GM12891 (cell line): ENCODE measurements around the gene CCSER2.

ENCODE experiments used
- DNase-seq: peaks from one replicate; pipeline ENCODE4 v3.0.0; 2011; ENCODE audit warnings: low spot score; ENCODE audit not compliant: insufficient read length
- FAIRE-seq: peaks from 2 replicates; lab custom pipeline; 2011; peaks lifted over from hg19 to GRCh38; lab: Jason Lieb, UNC
- PAX5 ChIP-seq: IDR thresholded peaks from 2 replicates; pipeline ENCODE4 v1.6.1; 2011; ENCODE audit warnings: low read length, moderate library complexity, mild to moderate bottlenecking; ENCODE audit not compliant: insufficient read depth, severe bottlenecking
- POLR2A ChIP-seq: IDR thresholded peaks from 2 replicates; pipeline ENCODE4 v1.6.1; 2011; ENCODE audit warnings: low read depth, low read length, control low read depth
- POLR2AphosphoS5 ChIP-seq: IDR thresholded peaks from 2 replicates; pipeline ENCODE4 v1.6.1; 2011; ENCODE audit warnings: low read depth, low read length, control low read depth
- POU2F2 ChIP-seq: IDR thresholded peaks from 2 replicates; pipeline ENCODE4 v1.6.1; 2011; ENCODE audit warnings: low read depth, mild to moderate bottlenecking, control low read depth, low read length, moderate library complexity
- SPI1 ChIP-seq: IDR thresholded peaks from 2 replicates; pipeline ENCODE4 v1.6.1; 2011; ENCODE audit warnings: low read depth, low read length, control low read depth
- TAF1 ChIP-seq: IDR thresholded peaks from 2 replicates; pipeline ENCODE4 v1.6.1; 2011; ENCODE audit warnings: low read depth, low read length, control low read depth

CCSER2 gene

DNA sequence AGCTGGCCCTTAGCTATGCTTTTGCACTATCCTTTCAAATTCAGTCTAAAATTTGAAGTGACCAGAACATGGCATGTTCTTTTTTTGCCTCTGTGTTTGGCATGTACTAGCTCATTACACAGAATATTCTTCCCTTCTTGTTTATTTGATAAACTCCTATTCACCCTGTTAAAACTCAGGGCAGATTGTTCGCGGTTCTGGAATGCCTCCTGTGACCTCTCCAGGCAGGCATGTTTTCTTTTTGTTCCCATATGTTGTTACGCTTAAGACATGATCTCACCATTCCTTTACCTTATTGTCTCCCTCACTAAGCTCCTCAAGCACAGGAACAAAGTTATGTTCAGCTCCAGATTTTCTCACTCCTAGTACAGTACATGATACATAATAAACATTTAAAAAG, 181.7 kb downstream of the CCSER2 start:
- no peak for DNase-seq
- no peak for FAIRE-seq
- TF ChIP-seq SPI1, result no peak
- TF ChIP-seq POLR2A, result no peak
- no peak for TF ChIP-seq PAX5
- no peak for TF ChIP-seq POLR2AphosphoS5
- no peak for TF ChIP-seq POU2F2
- TF ChIP-seq TAF1, result no peak

DNA sequence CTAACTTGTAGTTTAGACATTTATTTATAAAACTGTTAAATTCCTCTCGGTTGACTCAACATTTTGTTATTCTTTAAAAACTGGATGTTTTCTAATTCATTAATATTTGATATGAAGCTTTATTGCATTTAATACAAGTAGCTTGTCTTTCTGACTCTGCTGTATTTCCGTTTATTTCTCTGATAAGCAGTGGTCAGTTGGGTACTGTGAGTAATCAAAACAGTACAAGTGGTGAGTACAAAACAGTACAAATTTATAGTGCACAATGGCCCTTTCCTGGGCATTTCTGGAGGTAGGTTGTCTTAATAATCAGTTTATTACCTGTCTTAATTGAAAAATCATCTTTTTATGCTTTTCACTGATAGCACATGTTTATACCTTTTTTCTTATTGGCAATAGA, 182.7 kb downstream of the CCSER2 start:
- DNase-seq (no peak), FAIRE-seq (no peak)
- TF ChIP-seq SPI1, result no peak
- TF ChIP-seq POU2F2, result no peak
- no peak for TF ChIP-seq POLR2AphosphoS5
- no peak for TF ChIP-seq POLR2A

DNA sequence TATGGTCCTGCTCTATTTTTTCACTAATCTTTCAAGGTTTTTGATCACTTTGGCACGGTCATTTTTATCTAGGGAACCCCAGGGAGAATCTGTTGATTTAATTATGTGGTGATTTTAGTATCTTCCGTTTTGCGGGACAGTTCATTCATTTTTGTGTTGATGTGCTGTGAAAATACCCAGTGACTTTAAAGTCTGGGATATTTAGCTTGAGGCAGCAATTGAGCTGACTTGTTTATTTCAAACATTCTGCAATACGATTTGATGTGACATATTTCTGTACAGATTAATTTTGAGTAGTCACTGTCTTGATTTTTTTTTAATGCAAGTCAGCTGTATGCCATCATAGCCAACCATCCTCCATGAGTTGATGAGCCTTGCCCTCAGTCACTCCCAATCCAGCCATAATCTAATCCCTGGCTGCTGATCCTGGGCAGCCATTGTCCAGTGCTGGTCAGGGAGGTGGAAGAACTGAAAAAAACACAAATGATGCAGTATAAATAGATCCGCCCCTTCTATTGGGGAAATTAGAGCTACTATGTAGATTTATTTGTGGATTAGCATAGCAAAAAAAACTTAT, 183.4 kb downstream of the CCSER2 start:
- no peak for FAIRE-seq

DNA sequence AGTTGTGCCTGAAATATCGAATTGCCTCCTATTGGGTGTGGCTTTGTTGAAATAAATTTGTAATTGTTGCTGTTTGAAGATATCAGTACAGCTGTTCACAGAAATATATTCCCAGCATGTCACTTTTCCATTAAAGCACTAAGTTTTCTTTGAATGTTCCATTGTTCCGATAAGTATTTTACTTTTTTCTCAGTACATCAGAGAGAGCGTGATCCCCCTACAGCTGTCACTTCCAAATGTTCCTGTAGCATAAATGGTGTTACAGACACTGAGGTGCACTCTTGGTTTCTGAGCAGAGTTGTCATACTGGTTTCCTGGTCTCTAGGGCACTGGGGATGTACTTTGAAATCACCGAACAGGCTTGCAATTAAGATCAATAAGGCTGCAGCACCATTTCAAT, 189.2 kb downstream of the CCSER2 start:
- DNase-seq (no peak), FAIRE-seq (no peak)
- TF ChIP-seq SPI1, result no peak
- TF ChIP-seq TAF1, result no peak
- no peak for TF ChIP-seq POLR2A
- TF ChIP-seq POU2F2, result no peak

More for the DNA sequence above, 183.4 kb downstream of the CCSER2 start:
- TF ChIP-seq POLR2AphosphoS5 (no peak), POU2F2 (no peak), TAF1 (no peak), SPI1 (no peak), POLR2A (no peak), PAX5 (no peak)
- DNase-seq, result no peak

DNA sequence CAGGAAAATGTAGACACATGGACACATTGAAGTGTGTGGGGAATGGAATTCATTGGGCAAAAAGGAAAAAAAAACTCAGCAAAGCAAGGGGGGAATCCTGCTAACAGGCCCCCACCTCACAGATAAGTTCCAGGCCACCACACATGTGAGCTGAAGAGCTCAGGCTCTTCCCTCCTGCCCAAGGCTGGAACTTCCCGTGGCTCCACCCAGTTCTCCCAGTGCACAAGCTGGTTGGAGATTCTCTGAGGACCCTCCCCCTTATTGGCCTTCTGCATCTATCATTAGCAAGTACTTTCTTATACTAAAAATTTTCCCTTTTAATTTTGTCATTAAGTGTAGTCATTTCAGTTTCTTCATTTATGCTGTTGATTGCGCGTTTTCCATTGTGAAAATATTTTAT, 190.8 kb downstream of the CCSER2 start:
- FAIRE-seq, result no peak
- TF ChIP-seq TAF1 (no peak), SPI1 (no peak), PAX5 (no peak), POU2F2 (no peak), POLR2A (no peak), POLR2AphosphoS5 (no peak)
- DNase-seq, result no peak

DNA sequence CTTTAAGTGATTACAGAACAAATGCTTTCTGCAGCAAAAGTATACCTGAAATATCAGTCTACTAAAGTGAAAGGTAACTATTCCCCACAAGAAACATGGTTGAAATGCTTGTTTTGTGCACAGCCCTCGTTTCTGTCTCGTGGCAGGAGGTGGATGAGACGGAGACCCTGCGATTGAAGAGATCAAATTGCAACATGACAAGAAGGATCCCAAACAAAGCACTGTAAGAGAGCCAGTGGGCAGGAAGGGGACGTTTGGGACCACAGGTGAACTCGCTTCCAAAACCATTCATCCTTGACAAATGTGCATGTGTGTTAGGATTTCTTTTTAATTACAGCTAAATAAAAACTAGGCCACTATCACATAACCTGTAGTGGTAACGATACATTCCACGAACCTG, 192.6 kb downstream of the CCSER2 start:
- no peak for FAIRE-seq

DNA sequence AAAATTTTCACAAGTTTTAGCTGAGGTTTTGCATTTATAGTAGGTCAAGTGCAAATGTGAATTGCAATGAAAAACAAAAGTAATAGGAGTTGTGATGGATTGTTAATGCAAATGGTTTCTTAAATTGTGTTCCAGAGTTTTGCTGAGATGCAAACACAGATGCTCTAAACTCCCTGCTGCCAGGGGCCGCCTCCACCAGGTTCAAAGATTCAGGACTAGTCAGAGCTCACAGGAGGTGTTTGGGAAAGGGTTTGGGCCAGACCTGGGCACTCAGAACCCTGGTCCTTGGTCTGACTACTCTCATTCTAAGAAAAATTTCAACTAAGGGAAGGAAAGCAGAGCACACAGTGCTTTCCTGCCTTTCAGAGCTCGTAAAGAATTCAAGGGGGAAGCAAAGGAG, 193.1 kb downstream of the CCSER2 start:
- no peak for TF ChIP-seq POLR2A
- TF ChIP-seq TAF1, result no peak
- TF ChIP-seq POU2F2, result no peak
- TF ChIP-seq PAX5, result no peak
- no peak for TF ChIP-seq SPI1
- no peak for TF ChIP-seq POLR2AphosphoS5
- FAIRE-seq (no peak), DNase-seq (no peak)

More for the DNA sequence above, 192.6 kb downstream of the CCSER2 start:
- TF ChIP-seq SPI1, result no peak
- TF ChIP-seq PAX5, result no peak
- TF ChIP-seq TAF1, result no peak
- TF ChIP-seq POLR2A, result no peak
- TF ChIP-seq POLR2AphosphoS5, result no peak
- no peak for DNase-seq

DNA sequence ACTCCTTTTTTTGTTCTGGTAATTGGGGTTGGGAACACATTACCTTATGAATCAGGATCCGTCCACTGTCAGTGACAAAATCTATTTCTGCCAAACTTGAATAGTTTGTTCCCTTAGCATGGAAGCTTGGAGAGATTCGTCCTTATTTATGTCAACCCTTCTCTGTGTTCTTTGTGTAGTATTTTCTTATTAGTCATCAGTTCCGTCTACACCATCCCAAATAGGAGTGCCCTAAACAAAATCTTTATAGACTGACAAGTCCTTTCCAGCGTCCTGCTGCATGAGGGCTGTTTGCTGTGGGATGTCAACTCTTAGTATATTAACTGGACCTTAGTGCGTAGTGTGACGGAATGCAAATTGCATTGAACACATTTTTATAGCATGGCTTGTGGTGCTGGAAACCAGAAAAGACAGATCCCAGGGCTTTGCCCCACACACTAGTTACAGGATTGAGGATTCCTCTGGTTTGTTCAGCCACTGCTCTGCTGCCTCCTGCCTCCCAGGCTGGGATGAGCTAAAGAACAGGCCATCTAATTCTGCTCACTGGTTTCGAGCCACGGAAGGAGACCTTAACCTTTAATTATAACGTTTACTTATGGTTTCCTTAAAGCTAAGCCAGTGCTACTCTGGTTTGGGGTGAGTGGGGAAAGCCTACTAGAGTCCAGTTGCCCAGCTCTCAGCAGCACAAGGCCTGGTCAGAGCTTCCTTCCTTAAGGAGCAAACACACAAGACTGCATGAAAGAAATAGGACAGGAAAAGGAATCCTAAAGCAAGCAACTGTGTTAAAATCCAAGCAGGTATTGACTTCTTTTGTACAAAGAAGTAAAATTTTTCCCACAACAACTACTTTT, 194.4 kb downstream of the CCSER2 start:
- TF ChIP-seq POLR2A, result no peak
- no peak for TF ChIP-seq TAF1
- TF ChIP-seq SPI1, result no peak
- no peak for TF ChIP-seq POU2F2
- TF ChIP-seq POLR2AphosphoS5, result no peak
- no peak for TF ChIP-seq PAX5
- no peak for FAIRE-seq
- no peak for DNase-seq

DNA sequence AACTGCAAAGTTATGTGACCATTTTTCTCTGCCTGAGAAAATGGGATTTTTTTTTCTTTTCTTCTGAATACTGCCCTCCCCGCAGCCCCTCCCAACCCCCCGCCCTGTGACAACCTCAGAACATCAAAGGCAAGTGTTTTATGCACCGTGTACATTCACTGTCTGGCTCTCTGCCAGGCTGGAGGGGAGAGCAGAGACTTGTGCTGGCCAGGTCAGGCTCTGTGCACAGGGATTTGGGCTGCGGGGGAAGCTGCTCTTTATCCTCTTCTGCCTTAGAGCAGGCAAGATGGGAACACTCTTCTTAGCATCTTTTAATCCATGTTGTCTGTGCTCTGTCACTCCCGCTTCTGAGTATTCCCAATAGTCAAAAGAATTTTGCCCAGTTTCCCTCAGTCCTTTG, 195.1 kb downstream of the CCSER2 start:
- TF ChIP-seq POU2F2 (no peak), PAX5 (no peak), TAF1 (no peak), POLR2A (no peak), POLR2AphosphoS5 (no peak), SPI1 (no peak)

DNA sequence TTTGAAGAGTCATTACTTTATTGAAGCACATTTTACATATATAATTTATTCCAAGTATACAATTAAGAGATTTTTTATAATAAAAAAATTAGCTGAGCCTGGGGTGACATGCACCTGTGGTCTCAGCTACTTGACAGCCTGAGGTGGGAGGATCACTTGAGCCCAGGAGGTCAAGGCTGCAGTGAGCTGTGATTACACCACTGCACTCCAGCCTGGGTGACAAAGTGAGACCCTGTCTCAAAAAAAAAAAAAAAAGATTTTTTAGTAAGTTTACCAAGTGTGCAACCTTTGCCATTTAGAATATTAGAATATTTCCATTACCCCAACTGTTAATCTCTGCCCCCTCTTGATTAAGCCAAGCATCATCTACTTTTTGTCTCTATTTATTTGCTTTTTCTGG, 196.0 kb downstream of the CCSER2 start:
- FAIRE-seq (no peak), DNase-seq (no peak)
- TF ChIP-seq SPI1 (no peak), TAF1 (no peak), POLR2AphosphoS5 (no peak), POU2F2 (no peak), POLR2A (no peak), PAX5 (no peak)

More for the DNA sequence above, 195.1 kb downstream of the CCSER2 start:
- DNase-seq, result no peak
- no peak for FAIRE-seq
